GM18867 (cell line): ENCODE measurements around the gene AFAP1.

Experiments used
- ATAC-seq: cut with Tn5 transposase; IDR thresholded peaks from one replicate; pipeline ENCODE4 v1.9.1; 2021; ENCODE audit warnings: mild to moderate bottlenecking, moderate library complexity; ENCODE audit not compliant: unreplicated experiment

AFAP1 gene

DNA sequence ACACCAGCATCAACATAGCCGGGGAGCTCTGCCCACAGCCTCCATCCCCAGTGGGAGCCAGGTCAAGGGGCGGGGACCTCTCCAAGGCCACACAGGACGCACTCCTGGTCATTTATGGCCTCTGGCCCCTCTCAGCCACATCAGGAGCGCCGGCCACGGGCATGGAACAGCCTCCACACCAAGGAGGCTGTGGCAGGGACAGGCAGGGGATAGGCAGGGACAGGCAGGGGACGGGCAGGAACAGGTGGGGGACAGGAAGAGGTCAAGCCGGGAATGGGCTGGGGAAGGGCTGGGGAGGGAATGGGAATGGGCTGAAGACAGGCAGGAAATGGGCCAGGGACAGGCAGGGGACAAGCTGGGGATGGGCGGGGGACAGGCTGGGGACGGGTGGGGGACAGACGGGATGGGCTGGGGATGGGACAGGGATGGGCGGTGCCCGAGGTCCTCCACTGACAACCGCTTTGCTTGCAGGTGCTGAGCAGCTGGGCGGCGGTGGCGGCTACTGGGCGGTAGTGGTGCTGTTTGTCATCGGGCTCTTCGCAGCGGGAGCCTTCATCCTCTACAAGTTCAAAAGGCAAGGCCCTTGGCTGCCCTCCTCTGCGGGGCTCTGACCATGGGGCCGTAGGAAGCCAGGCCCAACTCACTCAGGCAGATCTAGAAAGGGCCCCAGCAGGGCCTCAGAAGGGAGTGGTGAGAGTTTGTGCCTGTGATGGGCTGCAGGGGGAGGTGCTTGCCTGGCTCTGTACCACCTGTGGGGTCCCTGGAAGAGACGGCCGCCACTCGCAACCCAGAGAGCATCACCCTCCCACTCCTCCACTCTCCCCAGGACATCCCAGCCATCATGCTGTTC lies 205.6 kb downstream of the AFAP1 start:
- ATAC-seq: no peak

DNA sequence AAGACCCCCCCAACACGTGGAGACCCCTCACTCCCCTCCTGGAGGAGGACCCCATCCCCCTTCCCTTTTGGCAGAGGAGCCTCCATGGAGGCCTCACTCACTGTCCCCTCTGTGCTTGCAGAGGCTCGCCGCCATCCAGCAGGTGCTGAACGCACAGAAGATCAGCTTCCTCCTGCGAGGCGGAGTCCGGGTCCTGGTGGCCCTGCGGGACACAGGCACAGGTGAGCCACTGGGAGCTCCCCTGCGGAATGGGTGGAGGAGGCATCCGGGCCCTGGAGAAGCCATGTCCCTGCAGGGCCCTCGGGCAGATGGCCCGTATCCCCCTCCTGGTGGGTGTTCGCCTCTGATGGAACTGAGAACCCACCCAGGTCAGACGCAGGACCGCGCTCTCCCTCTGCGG lies 206.5 kb downstream of the AFAP1 start:
- no peak for ATAC-seq

DNA sequence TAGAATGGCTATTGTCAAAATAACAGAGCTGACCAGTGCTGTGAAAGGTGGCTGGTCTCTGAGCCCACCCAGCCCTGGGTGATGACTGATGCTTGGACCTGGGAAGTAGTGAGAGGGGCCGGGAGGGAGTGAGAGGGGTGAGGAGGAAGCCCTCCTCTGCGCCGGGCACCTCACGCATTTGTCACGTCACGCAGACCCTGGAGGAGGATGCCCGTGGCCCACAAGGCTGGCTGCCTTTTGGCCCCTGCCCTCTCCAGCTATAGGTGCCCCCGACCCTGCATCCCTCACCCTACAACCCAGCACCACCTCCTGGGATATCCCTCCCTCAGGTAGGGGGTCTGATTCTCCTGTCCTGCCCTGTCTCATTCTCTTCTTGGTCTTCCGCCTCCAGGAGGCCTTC lies 207.4 kb downstream of the AFAP1 start:
- ATAC-seq: no peak

DNA sequence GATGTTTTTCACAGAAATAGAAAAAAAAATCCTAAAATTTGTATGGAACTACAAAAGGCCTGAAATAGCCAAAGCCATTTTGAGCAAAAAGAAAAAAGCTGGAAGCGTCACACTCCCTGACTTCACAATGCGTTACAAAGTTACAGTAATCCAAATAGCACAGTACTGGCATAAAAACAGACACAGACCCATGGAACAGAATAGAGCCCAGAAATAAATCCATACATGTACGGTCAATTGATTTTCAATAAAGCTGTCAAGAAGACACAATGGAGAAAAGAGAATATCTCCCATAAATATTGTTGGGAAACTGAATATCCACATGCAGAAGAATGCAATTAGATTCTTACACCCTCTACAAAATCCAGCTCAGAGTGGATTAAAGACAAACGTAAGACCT lies 208.2 kb downstream of the AFAP1 start:
- no peak for ATAC-seq

DNA sequence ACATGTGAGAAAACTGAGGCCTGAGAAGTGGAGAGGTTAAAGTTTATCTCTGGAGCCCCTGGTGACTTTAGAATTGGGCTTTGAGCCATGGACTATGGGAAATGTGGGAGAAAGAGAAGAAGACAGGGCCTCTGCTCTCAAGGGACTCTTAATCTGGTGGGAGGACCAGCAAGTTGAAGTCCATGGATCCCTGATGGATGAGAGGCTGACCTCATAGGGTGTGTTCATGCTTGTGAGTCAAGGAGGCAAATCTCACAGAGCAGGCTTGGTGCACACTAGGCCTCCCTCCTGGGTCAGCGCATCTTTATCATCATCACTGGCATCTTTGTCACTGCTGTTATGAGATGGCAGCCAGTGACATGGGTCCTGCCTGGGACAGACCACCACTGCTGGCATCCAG lies 211.9 kb downstream of the AFAP1 start:
- ATAC-seq: no peak

DNA sequence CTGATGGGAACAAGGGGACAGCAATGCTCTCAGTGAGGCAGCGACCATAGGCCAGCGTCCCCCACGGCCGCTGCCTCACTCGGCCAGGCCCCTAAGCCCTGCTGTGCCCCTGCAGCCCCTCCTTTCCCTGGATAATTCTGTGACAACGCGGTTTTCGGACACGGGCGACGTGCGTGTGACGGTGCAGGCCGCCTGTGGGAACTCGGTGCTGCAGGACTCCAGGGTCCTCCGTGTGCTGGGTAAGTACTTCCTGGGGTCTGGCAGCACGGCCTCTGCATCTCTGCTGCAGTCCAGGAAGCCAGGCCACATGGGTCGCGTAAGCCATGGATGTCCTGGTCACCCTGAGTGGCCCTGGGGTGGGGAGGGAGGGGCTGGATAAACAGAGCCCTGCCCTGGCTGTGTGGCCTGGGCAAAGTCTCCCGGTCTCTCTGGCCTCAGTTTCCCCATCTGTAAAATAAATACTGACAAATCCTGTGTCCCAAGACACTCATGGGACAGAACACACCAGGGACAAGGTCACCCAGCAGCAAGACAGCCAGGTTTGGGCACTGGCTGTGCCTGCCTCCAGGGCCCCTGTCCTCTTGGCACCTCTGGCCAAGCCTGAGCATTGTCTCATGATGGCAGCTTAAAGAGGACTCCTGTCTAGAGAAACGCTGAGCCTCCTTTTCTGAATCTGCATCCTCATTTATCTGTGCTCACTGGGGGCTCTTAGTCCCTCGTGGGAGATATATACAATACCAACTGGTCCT lies 212.8 kb downstream of the AFAP1 start:
- ATAC-seq: no peak

DNA sequence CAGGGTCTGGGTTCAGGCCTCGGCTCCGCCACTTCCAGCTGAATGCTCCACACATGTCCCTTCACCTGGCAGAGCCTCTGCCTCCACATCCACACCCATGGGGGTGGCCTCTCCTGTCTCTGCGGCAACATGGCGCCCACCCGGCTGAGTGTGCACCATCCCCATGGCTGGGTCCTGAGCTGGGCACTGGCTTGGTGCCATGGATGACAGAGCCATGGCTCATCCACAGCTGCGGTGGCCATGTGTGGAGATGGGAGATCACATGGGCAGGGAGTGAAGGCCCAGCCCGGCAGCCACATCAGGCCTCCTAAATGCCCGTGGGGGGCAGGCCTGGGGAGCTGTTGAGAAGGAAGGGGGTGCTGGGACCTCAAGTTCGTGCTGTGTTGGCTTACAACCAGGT lies 213.7 kb downstream of the AFAP1 start:
- ATAC-seq: no peak

DNA sequence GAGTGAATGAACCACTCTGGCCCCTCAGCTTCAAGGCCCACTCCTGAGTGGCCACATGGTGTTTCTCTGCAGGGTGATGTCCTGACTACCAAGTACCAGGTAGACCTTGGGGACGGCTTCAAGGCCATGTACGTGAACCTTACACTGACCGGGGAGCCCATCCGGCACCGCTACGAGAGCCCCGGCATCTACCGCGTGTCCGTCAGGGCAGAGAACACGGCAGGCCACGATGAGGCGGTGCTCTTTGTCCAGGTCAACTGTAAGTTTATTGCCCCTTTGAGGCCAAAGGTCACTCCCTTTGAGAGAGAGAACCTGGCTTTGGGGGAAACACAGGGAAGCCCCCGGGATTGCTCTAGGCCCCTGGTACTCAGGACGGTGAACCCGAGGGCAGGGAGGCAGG lies 216.0 kb downstream of the AFAP1 start:
- ATAC-seq: no peak

DNA sequence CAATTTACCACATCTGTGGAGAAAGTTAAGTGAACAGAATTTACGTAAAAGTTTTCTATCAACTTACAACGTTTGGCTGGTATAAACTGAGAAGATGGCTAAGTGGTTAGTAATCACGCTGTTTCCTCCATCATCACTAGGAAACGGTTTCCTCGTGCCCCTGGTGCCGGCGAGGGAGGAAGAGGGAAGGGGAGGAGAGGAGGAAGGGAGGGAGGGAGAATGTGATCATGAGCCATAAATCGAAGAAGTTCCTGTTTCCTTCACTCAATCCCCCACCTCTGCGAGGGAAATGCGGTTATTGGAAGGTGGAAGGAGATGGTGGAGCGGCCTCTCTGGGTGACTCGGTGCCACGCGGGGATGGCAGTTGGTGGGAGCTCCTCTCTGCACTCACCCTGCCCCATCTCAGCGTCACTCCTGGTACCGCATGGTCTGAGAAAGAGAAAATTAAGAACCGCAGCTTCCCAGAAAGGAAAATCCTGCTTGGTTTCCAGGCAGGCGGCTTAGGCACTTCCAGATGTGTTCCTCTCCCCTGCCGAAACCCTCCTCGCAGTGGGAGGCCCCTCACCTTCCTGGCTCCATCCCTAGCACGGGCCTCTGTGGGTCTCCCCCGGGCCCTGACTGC lies 216.8 kb downstream of the AFAP1 start:
- no peak for ATAC-seq

DNA sequence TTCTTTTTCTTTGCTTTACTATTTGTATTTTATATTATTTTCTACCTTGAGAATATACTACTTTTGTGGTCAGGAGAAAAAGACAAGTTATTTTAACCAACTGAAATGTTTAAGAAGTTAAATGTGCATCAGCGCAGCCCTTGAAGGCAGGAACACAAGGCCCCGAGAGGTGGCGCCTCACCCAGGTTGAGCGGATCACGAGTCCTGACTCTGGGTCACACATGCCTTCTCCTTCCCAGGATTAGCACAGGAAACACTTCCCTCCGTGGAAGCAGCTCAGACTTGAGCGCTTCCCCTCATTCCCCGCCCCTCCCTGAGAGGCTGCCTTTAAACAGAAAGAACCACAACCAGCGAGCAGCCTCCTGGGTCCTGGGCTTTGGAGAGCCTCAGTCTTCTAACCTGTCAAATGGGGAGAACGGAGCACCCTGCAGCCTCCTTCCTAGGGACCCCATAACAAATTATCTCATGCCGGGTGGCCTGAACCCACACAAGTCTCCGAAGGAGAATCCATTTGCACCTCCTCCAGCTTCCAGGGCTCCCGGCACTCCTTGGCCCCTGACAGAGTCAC lies 217.6 kb downstream of the AFAP1 start:
- ATAC-seq: no peak

DNA sequence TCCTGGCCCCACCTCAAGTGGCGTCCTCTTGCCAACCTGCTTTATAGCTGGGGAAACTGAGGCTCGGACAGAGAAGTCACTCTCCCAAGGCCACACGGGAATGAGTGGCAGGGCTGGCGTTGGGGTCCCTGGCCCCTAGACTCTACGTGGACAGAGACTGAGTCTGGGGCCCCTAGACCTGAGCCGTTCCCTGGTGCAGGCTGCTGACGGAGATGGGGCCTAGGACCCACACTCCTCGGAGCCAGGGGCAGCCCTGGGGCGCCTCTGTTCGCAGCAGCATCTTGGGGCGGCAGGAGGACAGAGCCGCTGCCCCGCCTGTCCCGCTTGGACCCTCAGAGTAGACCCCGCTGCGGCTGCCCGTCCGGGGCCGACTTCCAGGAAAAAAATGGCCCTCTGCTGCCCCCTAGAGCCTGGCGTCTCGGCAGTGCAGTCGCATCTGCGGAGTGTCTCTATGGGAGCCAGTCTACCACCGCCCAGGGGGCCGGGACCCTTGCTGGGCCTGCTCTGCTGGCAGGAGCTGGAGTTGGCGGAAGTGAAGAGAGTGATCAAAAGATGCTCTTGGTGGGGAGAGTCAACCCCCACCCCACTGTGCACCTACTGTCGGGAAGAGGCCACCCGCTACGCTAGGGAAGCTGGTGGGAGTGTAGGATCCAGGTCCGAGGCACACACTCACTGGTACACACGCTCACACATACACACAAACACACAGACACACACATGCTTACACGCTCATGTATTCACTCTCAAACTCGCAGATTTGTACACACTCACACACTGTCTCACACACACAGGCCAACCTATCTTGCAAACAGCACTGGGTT lies 220.1 kb downstream of the AFAP1 start:
- no peak for ATAC-seq

DNA sequence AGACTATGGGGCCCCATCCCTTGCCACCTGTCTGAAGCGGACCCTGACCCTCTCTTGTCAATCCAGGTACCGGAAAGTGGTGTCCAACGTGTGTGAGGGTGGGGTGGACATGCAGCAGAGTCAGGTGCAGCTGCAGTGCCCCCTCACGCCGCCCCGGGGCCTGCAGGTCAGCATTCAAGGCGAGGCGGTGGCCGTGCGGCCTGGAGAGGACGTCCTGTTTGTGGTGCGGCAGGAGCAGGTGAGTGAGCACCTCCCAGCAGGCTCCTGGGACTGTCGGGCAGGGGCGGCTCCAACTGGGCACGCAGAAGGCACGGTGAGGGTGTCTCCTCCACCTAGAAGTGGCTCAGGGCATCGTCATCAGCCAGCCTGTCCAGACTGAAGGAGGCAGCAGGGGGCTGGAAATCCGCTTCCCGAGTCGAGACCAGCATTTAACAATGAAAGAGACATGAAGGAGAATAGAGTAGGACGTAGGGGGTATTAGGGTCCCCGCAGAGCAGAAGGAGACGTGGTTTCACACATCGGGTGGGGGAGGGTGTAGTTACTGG lies 221.6 kb downstream of the AFAP1 start:
- no peak for ATAC-seq

DNA sequence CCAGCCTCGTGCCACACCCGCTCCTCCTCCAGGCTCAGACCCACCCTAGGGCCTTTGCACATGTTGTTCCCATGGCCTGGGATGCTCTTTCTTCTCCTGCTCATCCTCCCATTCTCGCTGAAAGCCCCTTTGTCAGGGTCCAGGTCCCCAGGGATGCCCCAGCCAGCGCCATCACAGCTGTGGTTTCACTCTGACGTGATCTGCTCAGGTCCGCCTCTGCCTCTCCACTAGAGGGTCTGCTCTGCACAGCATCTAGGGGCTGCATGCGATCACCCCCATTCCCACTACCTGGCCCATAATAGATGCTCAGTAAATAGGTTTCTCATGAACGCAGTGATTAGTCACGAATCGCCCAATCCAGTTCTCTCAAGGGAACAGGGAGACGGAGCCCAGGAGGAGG lies 222.5 kb downstream of the AFAP1 start:
- no peak for ATAC-seq

DNA sequence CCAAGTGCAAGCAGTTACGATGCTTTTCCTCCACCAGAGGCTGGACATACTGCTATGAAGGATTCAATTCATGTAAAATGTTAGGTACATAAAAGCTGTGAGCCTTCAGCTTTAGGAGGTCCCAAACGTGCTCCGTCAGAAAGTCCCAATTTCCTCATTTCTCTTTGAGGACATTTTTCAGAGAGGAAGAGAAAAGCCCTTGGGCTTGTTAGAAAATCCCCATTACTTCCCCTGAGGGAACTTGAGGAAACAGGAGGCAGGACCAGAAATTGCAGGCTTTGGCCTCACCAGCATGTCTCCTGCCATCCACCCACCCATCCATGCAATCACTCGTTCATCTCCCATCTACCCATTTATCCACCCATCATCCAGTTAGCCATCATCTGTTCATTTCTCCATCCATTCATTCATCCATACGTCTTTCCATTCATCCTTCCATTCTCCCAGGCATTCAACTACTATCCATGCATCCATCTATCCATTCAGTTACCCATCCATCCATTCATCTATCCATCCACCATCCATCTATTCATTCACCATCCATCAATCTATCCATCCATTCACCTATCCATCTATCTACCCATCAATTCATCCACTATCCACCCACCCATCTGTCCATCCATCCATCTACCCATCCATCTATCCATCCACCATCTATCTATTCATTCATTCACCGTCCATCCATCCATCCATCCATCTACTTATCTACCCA lies 223.5 kb downstream of the AFAP1 start:
- ATAC-seq: no peak

DNA sequence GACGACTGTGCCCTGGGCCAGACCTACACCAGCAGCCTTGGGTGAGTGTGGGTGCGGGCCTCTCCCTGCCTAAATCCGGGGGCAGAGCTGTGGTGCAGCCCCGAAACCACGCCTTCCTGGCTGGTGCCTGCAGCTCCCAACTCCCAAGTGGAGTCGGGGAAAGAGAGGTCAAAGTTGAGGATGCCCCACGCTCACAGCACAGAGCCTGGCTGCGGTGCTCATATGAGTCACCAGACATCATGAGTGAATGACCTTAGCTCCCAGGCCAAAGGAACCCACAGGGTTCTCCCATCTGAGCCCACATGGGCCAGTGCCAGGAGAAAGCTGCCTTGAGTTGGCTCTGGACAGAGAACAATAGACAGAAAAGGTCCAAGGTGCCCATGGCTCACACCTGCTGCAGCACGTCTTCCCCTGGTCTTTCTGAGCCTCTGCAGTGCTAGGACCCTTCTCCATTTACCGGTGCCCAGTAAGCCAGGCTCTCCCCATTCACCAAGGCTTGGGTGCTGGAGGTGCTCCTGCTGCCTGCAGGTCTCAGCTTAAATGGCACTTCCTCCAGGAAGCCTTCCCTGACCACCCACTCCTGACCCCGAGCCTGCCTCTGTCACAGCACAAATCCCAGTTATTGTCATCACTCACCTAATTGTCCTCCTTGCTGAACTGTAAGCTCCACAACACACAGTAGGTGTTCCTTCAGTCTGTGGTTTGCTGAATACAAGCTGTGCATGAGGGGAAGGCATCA lies 224.2 kb downstream of the AFAP1 start:
- ATAC-seq: no peak

DNA sequence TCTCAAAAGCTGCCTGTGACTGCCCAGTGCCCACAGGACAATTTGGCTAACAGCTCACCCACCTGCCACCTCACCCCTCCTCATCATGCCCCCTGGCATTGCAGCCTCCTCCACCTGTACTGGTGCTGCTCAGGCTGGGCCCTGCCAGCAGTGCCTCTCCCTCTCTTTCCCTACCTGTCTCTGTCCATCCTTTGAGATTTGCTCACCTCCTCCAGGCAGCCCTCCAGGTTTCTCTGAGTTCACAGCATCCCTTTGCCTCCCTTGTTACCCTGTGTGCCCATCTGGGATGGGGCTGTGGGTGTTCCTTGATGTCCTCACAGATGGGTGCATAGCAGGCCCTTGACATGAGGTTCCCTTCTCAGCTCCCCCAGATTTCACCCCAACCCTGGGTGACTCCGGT lies 224.9 kb downstream of the AFAP1 start:
- no peak for ATAC-seq

DNA sequence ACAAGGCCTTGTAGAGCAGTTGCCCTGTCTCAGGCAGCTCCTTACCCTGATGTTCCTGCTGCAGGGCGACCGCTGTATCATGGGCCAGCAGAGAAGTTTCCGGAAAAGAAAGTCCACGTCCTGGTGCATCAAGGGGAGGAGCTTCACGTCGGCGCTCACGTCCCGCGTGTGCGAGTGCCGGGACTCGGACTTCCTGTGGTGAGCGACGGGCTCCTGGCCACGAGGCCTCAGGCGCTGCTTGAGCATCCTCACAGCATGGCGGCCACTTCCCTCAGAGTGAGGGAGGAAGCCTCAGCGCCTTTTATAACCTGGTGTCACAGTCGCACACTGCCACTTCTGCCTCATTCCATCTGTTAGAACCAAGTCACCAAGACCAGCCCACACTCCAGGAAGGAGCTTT lies 225.5 kb downstream of the AFAP1 start:
- no peak for ATAC-seq

DNA sequence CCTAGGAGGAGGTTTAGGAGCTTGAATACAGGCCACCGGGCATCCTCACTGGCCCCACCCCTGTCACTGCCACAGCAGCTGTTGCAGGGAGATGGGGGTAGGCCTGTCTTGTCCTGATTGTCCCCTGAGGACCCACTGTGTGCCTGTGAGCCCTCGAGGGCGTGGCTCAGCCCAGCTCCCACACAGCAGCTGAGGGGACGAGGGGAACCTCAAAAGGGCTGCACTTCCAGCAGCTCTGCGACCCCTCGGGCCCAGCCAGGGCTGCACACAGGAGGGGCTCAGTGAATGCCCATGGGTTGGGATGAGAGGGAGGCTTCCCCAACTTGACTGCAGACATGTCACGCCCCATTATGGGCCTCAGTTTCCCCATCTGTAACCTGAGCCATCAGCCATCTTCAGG lies 225.9 kb downstream of the AFAP1 start:
- ATAC-seq: no peak

DNA sequence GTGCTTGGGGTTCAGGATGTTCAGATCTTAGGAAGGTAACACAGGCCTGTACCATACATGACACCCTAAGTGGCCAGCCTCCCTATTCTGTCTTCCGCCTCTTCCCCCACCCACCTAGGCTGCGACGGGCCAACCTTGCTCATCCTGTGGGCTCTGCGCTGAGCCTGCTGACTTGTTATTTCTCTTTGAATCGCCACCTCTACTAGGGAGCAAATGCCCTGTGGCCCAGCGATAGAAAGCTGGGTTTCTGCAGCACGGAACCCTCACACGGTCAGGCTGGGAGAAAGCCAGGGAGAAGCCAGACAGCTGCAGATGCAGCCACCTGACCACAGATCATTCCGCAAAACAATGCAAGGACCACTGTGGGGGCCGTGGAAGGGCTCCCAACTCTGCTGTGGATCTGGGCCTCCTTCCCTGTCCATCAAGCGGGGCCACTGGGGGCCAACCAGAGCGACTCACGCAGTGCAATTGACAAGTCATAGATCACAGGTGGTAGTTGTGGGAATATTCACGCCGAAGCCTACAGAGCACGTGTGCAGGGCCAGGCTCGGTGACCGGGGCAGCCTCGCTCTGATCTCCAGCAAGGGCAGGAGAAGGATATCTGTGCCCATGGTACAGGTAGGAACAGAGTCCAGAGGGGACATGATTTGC lies 227.5 kb downstream of the AFAP1 start:
- ATAC-seq: no peak
